Activated CD4-positive, alpha-beta T cell treated with anti-CD3 and anti-CD28 coated beads, Interleukin-2, amount 10 ng/mL, durations not matched to agents 7 days and 5 days (primary cell): ENCODE measurements around the gene LPIN1. TPM values are rescaled to one million over a fixed set of nuclear protein-coding genes. Genes with fewer than 3 reads are reported as not detected.
A peak's percentile ranks its signal among the peaks of the same experiment; 100 is the strongest.

Experiments used
- CTCF ChIA-PET: fragments of 350-600 bp; sonication (Branson Sonifier 250); formaldehyde crosslinking; loops from one replicate; lab custom pipeline; 2021; ENCODE audit warnings: antibody characterized with exemption; lab: Charles Lee
- POLR2A ChIA-PET: fragments of 350-600 bp; sonication (Branson Sonifier 250); formaldehyde crosslinking; loops from one replicate; lab custom pipeline; 2021; ENCODE audit warnings: antibody characterized with exemption; lab: Charles Lee
- DNase-seq: peaks from one replicate; pipeline ENCODE4 v3.0.0-alpha.2; 2020
- H3K27ac Mint-ChIP-seq: one replicate; pipeline ENCODE4 v1.8.0; 2021; ENCODE audit warnings: mild to moderate bottlenecking, moderate library complexity, mixed read lengths
- H3K27me3 Mint-ChIP-seq: one replicate; pipeline ENCODE4 v1.8.0; 2021; ENCODE audit warnings: mixed read lengths
- H3K36me3 Mint-ChIP-seq: one replicate; pipeline ENCODE4 v1.8.0; 2021; ENCODE audit warnings: low read depth, mixed read lengths
- H3K4me1 Mint-ChIP-seq: one replicate; pipeline ENCODE4 v1.8.0; 2021; ENCODE audit warnings: mixed read lengths
- H3K4me3 Mint-ChIP-seq: one replicate; pipeline ENCODE4 v1.8.0; 2021; ENCODE audit warnings: mild to moderate bottlenecking, moderate library complexity, mixed read lengths
- H3K9me3 Mint-ChIP-seq: one replicate; pipeline ENCODE4 v1.8.0; 2021; ENCODE audit warnings: mixed read lengths
- total RNA-seq, 2 experiments: library from RNA; stranded (reverse); gene quantifications; one replicate each; pipeline ENCODE4 v1.2.3, GENCODE V29; 2021

Gene LPIN1
- 10 to 100 TPM; 58.9 to 62.2 TPM for total RNA-seq

GRCh38 chr2:11746376-11746806 lies at the start of gene LPIN1:
LPIN1 (plus strand) TSS chr2:11746632; CDS start chr2:11765542, 18,910 bp downstream.
- peaks cover 2% of the 10 kb centered on the region for H3K36me3 Mint-ChIP-seq
- DNase-seq, result peak; percentile 85

GRCh38 chr2:11696736-11697102 lies 49.7 kb upstream of the LPIN1 start:
- CTCF ChIA-PET, result interaction anchor here (0.8 to 1.5 kb wide), 3 partner anchors 14 to 88 kb away, joined by 3 to 6 read pairs (median 3); no protein-coding TSS in a partner anchor
- H3K9me3 Mint-ChIP-seq, result no peaks in the 10 kb centered on the region
- no peak overlapping the region for H3K27ac Mint-ChIP-seq
- no peak for DNase-seq
- peaks cover 3% of the 10 kb centered on the region for H3K4me1 Mint-ChIP-seq
- POLR2A ChIA-PET, result interaction anchor here (0.6 kb wide), 1 partner anchor 154 kb away, joined by 3 read pairs; no protein-coding TSS in a partner anchor
- peaks cover 3% of the 10 kb centered on the region for H3K27me3 Mint-ChIP-seq
- no peaks in the 10 kb centered on the region for H3K36me3 Mint-ChIP-seq
- no peak overlapping the region for H3K4me3 Mint-ChIP-seq

More at GRCh38 chr2:11746376-11746806, at the start of gene LPIN1:
- ChIA-PET CTCF (interaction anchor here (0.7 to 3.0 kb wide), 9 partner anchors 8 to 1209 kb away, joined by 3 to 13 read pairs (median 5); a partner anchor contains a TSS), POLR2A (no interaction called here)
- Mint-ChIP-seq H3K4me3 (peak within 1 kb of the TSS; percentile 87), H3K27ac (peak within 1 kb of the TSS; percentile 86), H3K27me3 (no peaks in the 10 kb centered on the region), H3K4me1 (peaks cover 73% of the 10 kb centered on the region), H3K9me3 (no peaks in the 10 kb centered on the region)

GRCh38 chr2:11697103-11697871 lies 49.1 kb upstream of the LPIN1 start:
- Mint-ChIP-seq H3K4me3 (no peak overlapping the region), H3K27ac (no peak overlapping the region), H3K4me1 (peaks cover 3% of the 10 kb centered on the region), H3K27me3 (peaks cover 3% of the 10 kb centered on the region), H3K9me3 (no peaks in the 10 kb centered on the region), H3K36me3 (no peaks in the 10 kb centered on the region)
- POLR2A ChIA-PET, result no interaction called here
- CTCF ChIA-PET, result interaction anchor here (0.8 to 1.5 kb wide), 3 partner anchors 14 to 87 kb away, joined by 3 to 6 read pairs (median 3); no protein-coding TSS in a partner anchor
- no peak for DNase-seq

GRCh38 chr2:11698009-11698922 lies 48.2 kb upstream of the LPIN1 start:
- ChIA-PET CTCF (interaction anchor here (0.7 to 1.2 kb wide), 4 partner anchors 8 to 24 kb away, joined by 3 read pairs; no protein-coding TSS in a partner anchor), POLR2A (no interaction called here)
- no peak overlapping the region for H3K27ac Mint-ChIP-seq
- no peak overlapping the region for H3K4me3 Mint-ChIP-seq
- H3K9me3 Mint-ChIP-seq, result no peaks in the 10 kb centered on the region
- no peaks in the 10 kb centered on the region for H3K36me3 Mint-ChIP-seq
- DNase-seq, result no peak
- peaks cover 3% of the 10 kb centered on the region for H3K27me3 Mint-ChIP-seq
- no peaks in the 10 kb centered on the region for H3K4me1 Mint-ChIP-seq

GRCh38 chr2:11699686-11700670 lies 46.5 kb upstream of the LPIN1 start:
- no peak overlapping the region for H3K4me3 Mint-ChIP-seq
- H3K27ac Mint-ChIP-seq, result no peak overlapping the region
- ChIA-PET POLR2A (no interaction called here), CTCF (interaction anchor here (1.0 to 1.4 kb wide), 3 partner anchors 10 to 80 kb away, joined by 3 to 4 read pairs (median 3); no protein-coding TSS in a partner anchor)
- H3K4me1 Mint-ChIP-seq, result no peaks in the 10 kb centered on the region
- H3K27me3 Mint-ChIP-seq, result peaks cover 3% of the 10 kb centered on the region
- H3K36me3 Mint-ChIP-seq, result no peaks in the 10 kb centered on the region
- no peaks in the 10 kb centered on the region for H3K9me3 Mint-ChIP-seq
- DNase-seq, result no peak

GRCh38 chr2:11701206-11701605 lies 45.2 kb upstream of the LPIN1 start:
- H3K4me3 Mint-ChIP-seq, result no peak overlapping the region
- H3K9me3 Mint-ChIP-seq, result peaks cover 4% of the 10 kb centered on the region
- no peak overlapping the region for H3K27ac Mint-ChIP-seq
- POLR2A ChIA-PET, result no interaction called here
- H3K4me1 Mint-ChIP-seq, result no peaks in the 10 kb centered on the region
- no peak for DNase-seq
- CTCF ChIA-PET, result interaction anchor here (1.0 to 1.4 kb wide), 3 partner anchors 12 to 79 kb away, joined by 3 to 4 read pairs (median 3); no protein-coding TSS in a partner anchor
- no peaks in the 10 kb centered on the region for H3K27me3 Mint-ChIP-seq
- no peaks in the 10 kb centered on the region for H3K36me3 Mint-ChIP-seq

GRCh38 chr2:11701751-11702301 lies 44.6 kb upstream of the LPIN1 start:
- no peak for DNase-seq
- Mint-ChIP-seq H3K27ac (no peak overlapping the region), H3K36me3 (no peaks in the 10 kb centered on the region), H3K4me3 (no peak overlapping the region), H3K4me1 (no peaks in the 10 kb centered on the region), H3K9me3 (peaks cover 4% of the 10 kb centered on the region), H3K27me3 (no peaks in the 10 kb centered on the region)
- ChIA-PET CTCF (interaction anchor here (1.7 kb wide), 1 partner anchor 9 kb away, joined by 4 read pairs; no protein-coding TSS in a partner anchor), POLR2A (no interaction called here)

- H3K9me3 Mint-ChIP-seq, result peaks cover 4% of the 10 kb centered on the region
- CTCF ChIA-PET, result interaction anchor here (1.7 kb wide), 1 partner anchor 10 kb away, joined by 4 read pairs; no protein-coding TSS in a partner anchor
- DNase-seq, result no peak
- POLR2A ChIA-PET, result no interaction called here
- H3K36me3 Mint-ChIP-seq, result no peaks in the 10 kb centered on the region
- no peaks in the 10 kb centered on the region for H3K4me1 Mint-ChIP-seq
- H3K27ac Mint-ChIP-seq, result no peak overlapping the region
- H3K27me3 Mint-ChIP-seq, result no peaks in the 10 kb centered on the region
- H3K4me3 Mint-ChIP-seq, result no peak overlapping the region
Observed at GRCh38 chr2:11702946-11703345, 43.5 kb upstream of the LPIN1 start.

- DNase-seq, result no peak
- H3K9me3 Mint-ChIP-seq, result peaks cover 4% of the 10 kb centered on the region
- ChIA-PET POLR2A (no interaction called here), CTCF (interaction anchor here (1.4 to 1.7 kb wide), 2 partner anchors 10 to 19 kb away, joined by 4 read pairs; no protein-coding TSS in a partner anchor)
- no peak overlapping the region for H3K4me3 Mint-ChIP-seq
- H3K27me3 Mint-ChIP-seq, result no peaks in the 10 kb centered on the region
- H3K27ac Mint-ChIP-seq, result no peak overlapping the region
- no peaks in the 10 kb centered on the region for H3K4me1 Mint-ChIP-seq
- H3K36me3 Mint-ChIP-seq, result no peaks in the 10 kb centered on the region
Observed at GRCh38 chr2:11703700-11704099, 42.7 kb upstream of the LPIN1 start.

- Mint-ChIP-seq H3K36me3 (no peaks in the 10 kb centered on the region), H3K9me3 (peaks cover 4% of the 10 kb centered on the region), H3K4me3 (no peak overlapping the region), H3K4me1 (no peaks in the 10 kb centered on the region), H3K27ac (no peak overlapping the region), H3K27me3 (peaks cover 4% of the 10 kb centered on the region)
- ChIA-PET CTCF (interaction anchor here (1.0 to 1.4 kb wide), 2 partner anchors 14 to 17 kb away, joined by 3 to 4 read pairs; no protein-coding TSS in a partner anchor), POLR2A (no interaction called here)
- DNase-seq, result no peak
Observed at GRCh38 chr2:11705063-11705462, 41.4 kb upstream of the LPIN1 start.

GRCh38 chr2:11705711-11706110 lies 40.7 kb upstream of the LPIN1 start:
- DNase-seq, result no peak
- peaks cover 7% of the 10 kb centered on the region for H3K27me3 Mint-ChIP-seq
- H3K27ac Mint-ChIP-seq, result no peak overlapping the region
- H3K4me3 Mint-ChIP-seq, result no peak overlapping the region
- no peaks in the 10 kb centered on the region for H3K36me3 Mint-ChIP-seq
- H3K4me1 Mint-ChIP-seq, result no peaks in the 10 kb centered on the region
- POLR2A ChIA-PET, result no interaction called here
- peaks cover 4% of the 10 kb centered on the region for H3K9me3 Mint-ChIP-seq
- CTCF ChIA-PET, result interaction anchor here (1.0 to 2.8 kb wide), 2 partner anchors 7 to 13 kb away, joined by 3 to 11 read pairs; no protein-coding TSS in a partner anchor
